HL-60 (cell line): Measurements from ENCODE around the gene S100A6.

Source experiments
- DNase-seq, 2 experiments: peaks; one replicate each; pipeline ENCODE4 v3.0.0-alpha.2; 2010 to 2020; ENCODE audit warnings: low read depth in 1 of 2, low spot score in 1 of 2
- H3K27ac ChIP-seq: fragments of 250-450 bp; sonication (Bioruptor Pico); replicated peaks from 2 replicates; pipeline ENCODE4 v1.5.1; 2020; ENCODE audit warnings: mild to moderate bottlenecking, moderate library complexity
- H3K27me3 ChIP-seq: fragments of 250-450 bp; sonication (Bioruptor Pico); 2 replicates; pipeline ENCODE4 v1.5.1; 2021; ENCODE audit warnings: mild to moderate bottlenecking, moderate library complexity; ENCODE audit not compliant: insufficient read depth, poor library complexity, severe bottlenecking
- H3K4me3 ChIP-seq: replicated peaks from 2 replicates; pipeline ENCODE4 v1.5.1; 2011; ENCODE audit warnings: mild to moderate bottlenecking, control low read depth, low read length; ENCODE audit not compliant: insufficient read depth
- GABPA ChIP-seq: IDR thresholded peaks from 2 replicates; pipeline ENCODE4 v1.6.1; 2012; ENCODE audit warnings: low read depth
- POLR2AphosphoS5 ChIP-seq: IDR thresholded peaks from 2 replicates; pipeline ENCODE4 v1.6.1; 2012; ENCODE audit warnings: low read depth
- SPI1 ChIP-seq: IDR thresholded peaks from 2 replicates; pipeline ENCODE4 v1.6.1; 2012; ENCODE audit warnings: low read depth, mild to moderate bottlenecking, borderline replicate concordance
- TF ChIP-seq, protein P1 (sequence below): IDR thresholded peaks from one replicate; pipeline ENCODE4 v1.5.1; 2011; ENCODE audit warnings: low read length, control low read depth, inconsistent platforms; ENCODE audit not compliant: insufficient read depth
- TF ChIP-seq, protein P2 (sequence below): IDR thresholded peaks from 2 replicates; pipeline ENCODE4 v1.6.1; 2012; ENCODE audit warnings: low read depth; ENCODE audit not compliant: insufficient replicate concordance

S100A6 gene

GRCh38 chr1:153538315-153538821, 2.6 kb upstream of the S100A6 start:
- DNase-seq, result no peak
- Histone ChIP-seq H3K27ac (no peak overlapping the region), H3K27me3 (no peaks in the 10 kb centered on the region), H3K4me3 (no peak overlapping the region)
- no peak for TF ChIP-seq SPI1
- TF ChIP-seq GABPA, result no peak
- TF ChIP-seq, protein P1, sequence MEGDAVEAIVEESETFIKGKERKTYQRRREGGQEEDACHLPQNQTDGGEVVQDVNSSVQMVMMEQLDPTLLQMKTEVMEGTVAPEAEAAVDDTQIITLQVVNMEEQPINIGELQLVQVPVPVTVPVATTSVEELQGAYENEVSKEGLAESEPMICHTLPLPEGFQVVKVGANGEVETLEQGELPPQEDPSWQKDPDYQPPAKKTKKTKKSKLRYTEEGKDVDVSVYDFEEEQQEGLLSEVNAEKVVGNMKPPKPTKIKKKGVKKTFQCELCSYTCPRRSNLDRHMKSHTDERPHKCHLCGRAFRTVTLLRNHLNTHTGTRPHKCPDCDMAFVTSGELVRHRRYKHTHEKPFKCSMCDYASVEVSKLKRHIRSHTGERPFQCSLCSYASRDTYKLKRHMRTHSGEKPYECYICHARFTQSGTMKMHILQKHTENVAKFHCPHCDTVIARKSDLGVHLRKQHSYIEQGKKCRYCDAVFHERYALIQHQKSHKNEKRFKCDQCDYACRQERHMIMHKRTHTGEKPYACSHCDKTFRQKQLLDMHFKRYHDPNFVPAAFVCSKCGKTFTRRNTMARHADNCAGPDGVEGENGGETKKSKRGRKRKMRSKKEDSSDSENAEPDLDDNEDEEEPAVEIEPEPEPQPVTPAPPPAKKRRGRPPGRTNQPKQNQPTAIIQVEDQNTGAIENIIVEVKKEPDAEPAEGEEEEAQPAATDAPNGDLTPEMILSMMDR, result no peak
- no peak for TF ChIP-seq POLR2AphosphoS5
- TF ChIP-seq, protein P2, sequence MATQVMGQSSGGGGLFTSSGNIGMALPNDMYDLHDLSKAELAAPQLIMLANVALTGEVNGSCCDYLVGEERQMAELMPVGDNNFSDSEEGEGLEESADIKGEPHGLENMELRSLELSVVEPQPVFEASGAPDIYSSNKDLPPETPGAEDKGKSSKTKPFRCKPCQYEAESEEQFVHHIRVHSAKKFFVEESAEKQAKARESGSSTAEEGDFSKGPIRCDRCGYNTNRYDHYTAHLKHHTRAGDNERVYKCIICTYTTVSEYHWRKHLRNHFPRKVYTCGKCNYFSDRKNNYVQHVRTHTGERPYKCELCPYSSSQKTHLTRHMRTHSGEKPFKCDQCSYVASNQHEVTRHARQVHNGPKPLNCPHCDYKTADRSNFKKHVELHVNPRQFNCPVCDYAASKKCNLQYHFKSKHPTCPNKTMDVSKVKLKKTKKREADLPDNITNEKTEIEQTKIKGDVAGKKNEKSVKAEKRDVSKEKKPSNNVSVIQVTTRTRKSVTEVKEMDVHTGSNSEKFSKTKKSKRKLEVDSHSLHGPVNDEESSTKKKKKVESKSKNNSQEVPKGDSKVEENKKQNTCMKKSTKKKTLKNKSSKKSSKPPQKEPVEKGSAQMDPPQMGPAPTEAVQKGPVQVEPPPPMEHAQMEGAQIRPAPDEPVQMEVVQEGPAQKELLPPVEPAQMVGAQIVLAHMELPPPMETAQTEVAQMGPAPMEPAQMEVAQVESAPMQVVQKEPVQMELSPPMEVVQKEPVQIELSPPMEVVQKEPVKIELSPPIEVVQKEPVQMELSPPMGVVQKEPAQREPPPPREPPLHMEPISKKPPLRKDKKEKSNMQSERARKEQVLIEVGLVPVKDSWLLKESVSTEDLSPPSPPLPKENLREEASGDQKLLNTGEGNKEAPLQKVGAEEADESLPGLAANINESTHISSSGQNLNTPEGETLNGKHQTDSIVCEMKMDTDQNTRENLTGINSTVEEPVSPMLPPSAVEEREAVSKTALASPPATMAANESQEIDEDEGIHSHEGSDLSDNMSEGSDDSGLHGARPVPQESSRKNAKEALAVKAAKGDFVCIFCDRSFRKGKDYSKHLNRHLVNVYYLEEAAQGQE, result no peak

- no peak for DNase-seq
- H3K27ac ChIP-seq, result no peak overlapping the region
- H3K4me3 ChIP-seq, result no peak overlapping the region
- no peaks in the 10 kb centered on the region for H3K27me3 ChIP-seq
- TF ChIP-seq SPI1 (no peak), POLR2AphosphoS5 (no peak), GABPA (no peak)
- TF ChIP-seq, protein P2, result no peak
- TF ChIP-seq, protein P1, result no peak
These were observed 1.6 kb upstream of the S100A6 start for GRCh38 chr1:153537376-153537730.

DNA sequence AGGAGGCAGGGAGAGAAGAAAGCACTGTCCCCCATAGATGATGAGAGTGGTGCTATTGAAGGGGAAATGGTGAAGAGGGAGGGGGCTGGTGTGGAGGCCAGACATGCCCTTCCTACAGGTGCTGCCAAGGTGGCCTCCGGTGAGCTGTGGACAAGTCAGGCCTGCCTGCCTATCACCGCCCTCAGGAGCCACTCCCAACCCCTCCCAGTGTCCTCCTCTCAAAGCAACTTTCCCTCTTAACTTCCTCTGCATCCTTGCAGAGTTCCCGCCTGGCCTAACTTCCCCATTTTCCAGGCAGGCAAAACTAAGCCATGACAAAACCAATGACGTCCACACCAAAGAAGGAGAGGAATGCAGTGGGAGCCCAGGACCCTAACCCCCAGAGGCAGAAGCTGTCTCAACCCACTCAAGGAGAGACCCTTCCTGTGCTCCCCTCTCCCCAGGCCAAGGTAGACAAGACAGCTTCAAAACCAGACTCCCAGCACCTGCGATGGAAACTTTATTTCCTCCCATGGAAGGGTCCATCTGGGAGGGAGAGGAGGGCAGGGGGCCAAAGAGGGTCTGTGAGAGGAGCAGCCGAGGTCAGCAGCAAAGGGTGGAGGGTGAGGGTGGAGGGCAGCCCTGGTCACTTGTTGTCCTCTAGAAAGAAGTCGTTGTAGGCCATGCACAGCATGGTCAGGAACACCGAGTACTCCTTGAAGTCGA, 1.0 kb upstream of the S100A6 start:
- TF ChIP-seq SPI1, result 0 out of 2 replicates have a peak, but pooled peaks have one; percentile 4
- TF ChIP-seq, protein P2, result no peak
- no peak for TF ChIP-seq GABPA
- TF ChIP-seq, protein P1, result no peak
- Histone ChIP-seq H3K27me3 (no peaks in the 10 kb centered on the region), H3K27ac (peak overlapping the region; percentile 69), H3K4me3 (no peak overlapping the region)
- no peak for DNase-seq
